HG03095 (cell line): ENCODE results near the gene RSAD2.
"Not testable (repeated sequence)": the region's sequence is repeated elsewhere in the genome, so short reads cannot be mapped to it uniquely, and the experiment has no call there.

ENCODE experiments used
- ATAC-seq: cut with Tn5 transposase; IDR thresholded peaks from one replicate; pipeline ENCODE4 v1.9.1; 2021; ENCODE audit warnings: moderate library complexity; ENCODE audit not compliant: unreplicated experiment

RSAD2 gene

GRCh38 chr2:6902581-6902980, 25.0 kb downstream of the RSAD2 start:
- not testable (repeated sequence) for ATAC-seq

- no peak for ATAC-seq
These were observed 28.1 kb downstream of the RSAD2 start for GRCh38 chr2:6905668-6906067.

GRCh38 chr2:6906165-6906741, 28.7 kb downstream of the RSAD2 start:
- no peak for ATAC-seq

GRCh38 chr2:6908291-6908690, 30.7 kb downstream of the RSAD2 start:
- ATAC-seq, result no peak

- ATAC-seq, result peak; percentile 99
These were observed 32.1 kb downstream of the RSAD2 start for GRCh38 chr2:6909431-6910385.

- ATAC-seq, result no peak
These were observed 34.1 kb downstream of the RSAD2 start for GRCh38 chr2:6911721-6912120.

- no peak for ATAC-seq
These were observed 36.0 kb downstream of the RSAD2 start for GRCh38 chr2:6913415-6914157.

- ATAC-seq, result no peak
These were observed 37.3 kb downstream of the RSAD2 start for GRCh38 chr2:6914828-6915227.

GRCh38 chr2:6915399-6915798, 37.8 kb downstream of the RSAD2 start:
- no peak for ATAC-seq

GRCh38 chr2:6916224-6916623, 38.6 kb downstream of the RSAD2 start:
- no peak for ATAC-seq

- no peak for ATAC-seq
These were observed 39.1 kb downstream of the RSAD2 start for GRCh38 chr2:6916736-6917070.

GRCh38 chr2:6917071-6917760, 39.6 kb downstream of the RSAD2 start, which contains the start of gene RNF144A:
RNF144A (plus strand) TSS chr2:6917412; CDS start chr2:6996927, 79,515 bp downstream.
- ATAC-seq, result peak; percentile 79

GRCh38 chr2:6917761-6918421, 40.3 kb downstream of the RSAD2 start:
- no peak for ATAC-seq

- no peak for ATAC-seq
These were observed 42.5 kb downstream of the RSAD2 start for GRCh38 chr2:6919901-6920742.

- no peak for ATAC-seq
These were observed 43.1 kb downstream of the RSAD2 start for GRCh38 chr2:6920743-6921064.

GRCh38 chr2:6921321-6921922, 43.8 kb downstream of the RSAD2 start:
- ATAC-seq, result no peak

GRCh38 chr2:6922201-6922656, 44.7 kb downstream of the RSAD2 start:
- no peak for ATAC-seq

GRCh38 chr2:6923319-6923718, 45.7 kb downstream of the RSAD2 start:
- ATAC-seq, result no peak
